ENCODE measurements around the gene TSC22D1.

- TF ChIP-seq, protein P1, sequence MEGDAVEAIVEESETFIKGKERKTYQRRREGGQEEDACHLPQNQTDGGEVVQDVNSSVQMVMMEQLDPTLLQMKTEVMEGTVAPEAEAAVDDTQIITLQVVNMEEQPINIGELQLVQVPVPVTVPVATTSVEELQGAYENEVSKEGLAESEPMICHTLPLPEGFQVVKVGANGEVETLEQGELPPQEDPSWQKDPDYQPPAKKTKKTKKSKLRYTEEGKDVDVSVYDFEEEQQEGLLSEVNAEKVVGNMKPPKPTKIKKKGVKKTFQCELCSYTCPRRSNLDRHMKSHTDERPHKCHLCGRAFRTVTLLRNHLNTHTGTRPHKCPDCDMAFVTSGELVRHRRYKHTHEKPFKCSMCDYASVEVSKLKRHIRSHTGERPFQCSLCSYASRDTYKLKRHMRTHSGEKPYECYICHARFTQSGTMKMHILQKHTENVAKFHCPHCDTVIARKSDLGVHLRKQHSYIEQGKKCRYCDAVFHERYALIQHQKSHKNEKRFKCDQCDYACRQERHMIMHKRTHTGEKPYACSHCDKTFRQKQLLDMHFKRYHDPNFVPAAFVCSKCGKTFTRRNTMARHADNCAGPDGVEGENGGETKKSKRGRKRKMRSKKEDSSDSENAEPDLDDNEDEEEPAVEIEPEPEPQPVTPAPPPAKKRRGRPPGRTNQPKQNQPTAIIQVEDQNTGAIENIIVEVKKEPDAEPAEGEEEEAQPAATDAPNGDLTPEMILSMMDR (conservative IDR thresholded peaks at IDR 0.05; ENCODE audit: low read depth, low read length): no peak
- TF ChIP-seq EZH2 (IDR thresholded peaks at IDR 0.05; ENCODE audit: borderline replicate concordance, low read depth, low read length, poor library complexity, severe bottlenecking): no peak
These were observed 169.5 kb downstream of the TSC22D1 start for GRCh38 chr13:44406617-44407016.

Measured in A673 (cell line).